ENCODE measurements around the gene TAF4B.

Gene TAF4B

DNA sequence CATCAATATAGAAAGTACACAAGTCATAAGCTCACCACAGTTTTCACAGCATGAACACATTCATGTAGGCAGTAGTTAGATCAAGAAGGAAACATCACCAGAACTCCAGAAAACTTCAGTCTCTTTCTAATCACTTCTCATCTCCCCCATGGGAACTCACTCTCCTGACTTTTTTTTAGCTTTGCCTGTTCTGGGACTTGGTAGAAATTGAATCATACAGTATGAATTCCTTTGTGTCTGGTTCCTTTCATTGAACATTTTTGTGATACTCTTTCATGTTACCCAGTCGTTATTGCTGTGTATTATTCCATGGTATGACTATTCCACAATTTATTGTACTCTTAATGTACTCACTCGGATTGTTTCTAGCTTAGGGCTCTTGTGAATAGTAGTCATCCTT is 160.2 kb downstream of the TAF4B start:
- no peak for DNase-seq

GRCh38 chr18:26394047-26394654 is 167.9 kb downstream of the TAF4B start:
- no peak for DNase-seq

- DNase-seq = no peak
These were observed 170.8 kb downstream of the TAF4B start for GRCh38 chr18:26397019-26397418.

- no peak for DNase-seq
These were observed 177.2 kb downstream of the TAF4B start for GRCh38 chr18:26403491-26403890.

DNA sequence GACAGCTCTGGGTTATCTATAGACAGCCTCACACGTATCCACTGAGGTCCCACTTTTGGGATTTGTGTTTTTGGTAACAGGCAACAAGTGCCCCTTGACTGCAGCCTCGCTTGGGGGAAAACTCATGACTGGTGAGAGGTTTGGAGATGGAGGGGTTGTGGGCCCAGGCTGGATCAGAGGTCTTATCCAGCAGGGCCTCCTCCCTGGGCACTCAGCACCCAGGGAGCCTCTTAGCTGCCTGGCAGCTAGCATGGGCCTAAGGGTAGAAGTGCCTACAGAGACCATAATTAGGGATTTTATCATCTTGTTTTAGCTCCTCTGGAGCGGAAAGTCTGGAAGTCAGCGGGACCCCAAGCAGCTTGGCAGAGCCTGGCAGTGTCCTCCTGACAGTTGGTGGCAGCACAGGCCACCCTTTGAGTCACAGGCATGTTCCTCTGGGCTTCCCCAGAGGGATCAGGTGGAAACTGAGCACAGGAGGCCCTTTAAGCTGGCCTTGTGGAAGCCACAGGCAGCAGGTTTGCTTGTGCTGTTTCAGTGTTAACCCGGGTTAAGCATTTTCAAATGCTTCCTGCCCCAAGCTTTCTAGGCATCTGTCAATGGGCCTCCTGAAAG is 179.1 kb downstream of the TAF4B start:
- no peak for DNase-seq

DNA sequence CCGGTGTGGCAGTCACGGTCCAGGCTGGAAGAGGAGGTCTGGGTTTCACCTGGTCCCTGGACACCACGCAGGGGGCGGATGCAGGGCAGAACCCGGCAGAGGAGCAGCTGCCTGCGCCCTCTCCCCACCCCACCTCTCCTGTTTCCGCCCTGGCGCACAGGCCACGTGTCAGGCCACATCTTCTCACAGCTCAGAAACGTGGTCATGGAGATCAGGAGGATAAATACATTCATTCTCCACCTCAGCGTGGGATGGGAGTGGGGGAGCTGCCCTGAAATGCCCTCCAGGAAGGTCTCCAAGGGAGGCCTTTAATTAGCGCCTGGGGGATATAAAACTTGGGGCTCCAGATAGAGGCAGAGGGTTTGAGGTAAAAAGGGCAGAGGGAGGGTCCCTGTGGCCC is 180.1 kb downstream of the TAF4B start:
- no peak for DNase-seq

GRCh38 chr18:26406854-26407517 is 180.7 kb downstream of the TAF4B start:
- no peak for DNase-seq

DNA sequence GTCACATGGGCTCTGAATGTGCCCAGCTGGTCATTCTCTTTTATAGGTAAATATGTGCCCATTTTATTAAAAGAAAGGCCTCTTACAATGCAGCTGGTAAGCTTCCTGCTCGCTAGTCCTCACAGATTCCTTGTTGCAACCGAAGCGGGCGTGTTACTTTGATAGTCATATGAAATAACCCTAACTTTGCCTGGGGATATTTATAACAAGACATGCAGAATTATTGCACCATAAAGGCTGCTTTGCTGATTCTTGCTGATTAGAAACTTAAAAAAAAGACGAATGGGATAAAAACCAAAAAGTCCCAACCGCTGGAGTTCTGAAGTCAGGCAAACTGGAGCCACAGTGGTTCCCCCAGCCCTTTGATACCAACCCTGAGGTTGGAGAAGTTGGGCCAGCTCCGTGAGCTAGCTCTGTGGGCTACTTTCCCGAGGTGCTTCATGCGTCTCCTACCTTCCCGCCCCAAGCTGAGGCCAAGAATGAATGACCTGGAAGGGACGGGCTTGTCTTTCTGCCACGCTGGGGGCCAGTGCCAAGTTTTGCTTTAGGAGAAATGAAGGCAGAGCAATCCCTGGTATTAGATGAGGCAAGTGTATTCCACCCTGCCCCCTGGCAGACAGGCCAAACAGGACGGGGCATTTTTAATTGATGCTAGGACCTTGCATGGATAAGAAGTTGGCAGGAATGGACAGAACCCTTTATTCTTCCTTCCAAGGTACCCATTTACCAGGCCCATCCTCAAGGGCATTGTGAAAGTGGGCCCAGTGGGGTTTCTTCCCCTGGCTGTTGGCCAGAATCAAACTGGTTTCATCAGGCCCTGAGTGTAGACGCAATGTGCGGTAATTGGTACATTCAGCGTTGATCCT is 181.7 kb downstream of the TAF4B start:
- DNase-seq = no peak

DNA sequence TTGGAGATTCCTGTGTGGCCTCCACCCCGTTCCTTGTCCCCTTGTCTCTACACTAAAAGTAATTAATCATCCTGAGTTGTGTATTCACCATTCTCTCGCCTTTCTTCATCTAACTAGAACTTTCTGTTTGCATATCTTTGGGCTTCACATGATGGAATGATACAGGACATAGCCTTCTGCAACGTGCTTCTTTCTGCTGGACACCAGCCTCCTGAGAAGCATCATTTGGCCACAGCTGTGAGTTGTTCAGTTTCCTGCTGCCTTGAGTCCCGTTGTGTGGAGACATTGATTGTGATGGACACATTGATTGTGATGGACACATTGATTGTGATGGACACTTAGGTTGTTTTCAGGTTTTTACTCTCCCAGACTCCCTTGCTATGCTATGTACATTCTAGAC is 182.8 kb downstream of the TAF4B start:
- DNase-seq = no peak

- DNase-seq = no peak
These were observed 188.7 kb downstream of the TAF4B start for GRCh38 chr18:26414901-26415440.

GRCh38 chr18:26415631-26416030 is 189.4 kb downstream of the TAF4B start:
- DNase-seq = no peak

- no peak for DNase-seq
These were observed 190.5 kb downstream of the TAF4B start for GRCh38 chr18:26416652-26417150.

DNA sequence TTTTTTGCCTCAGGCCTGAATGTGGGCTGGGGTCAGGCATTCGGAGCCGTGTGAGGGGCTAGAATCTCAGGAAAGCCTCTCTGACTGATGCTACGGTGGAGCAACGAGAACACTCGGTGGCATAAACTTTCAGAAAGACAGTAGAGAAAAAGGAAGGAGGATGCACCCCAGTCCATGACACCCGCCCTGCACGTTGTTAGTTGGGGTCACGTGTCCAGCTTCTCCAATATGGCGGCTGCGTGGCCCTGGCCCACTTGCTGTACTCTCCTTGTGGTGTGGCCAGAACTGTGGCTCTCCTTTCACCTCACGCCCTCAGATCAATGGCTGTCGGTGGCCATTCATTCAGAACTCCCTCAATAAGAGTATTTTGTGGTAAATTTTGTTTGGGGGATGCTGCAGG is 190.9 kb downstream of the TAF4B start:
- DNase-seq = no peak

- no peak for DNase-seq
These were observed 192.0 kb downstream of the TAF4B start for GRCh38 chr18:26418225-26418624.

GRCh38 chr18:26419746-26420145 is 193.5 kb downstream of the TAF4B start:
- no peak for DNase-seq

- DNase-seq = no peak
These were observed 195.3 kb downstream of the TAF4B start for GRCh38 chr18:26421503-26421902.

DNA sequence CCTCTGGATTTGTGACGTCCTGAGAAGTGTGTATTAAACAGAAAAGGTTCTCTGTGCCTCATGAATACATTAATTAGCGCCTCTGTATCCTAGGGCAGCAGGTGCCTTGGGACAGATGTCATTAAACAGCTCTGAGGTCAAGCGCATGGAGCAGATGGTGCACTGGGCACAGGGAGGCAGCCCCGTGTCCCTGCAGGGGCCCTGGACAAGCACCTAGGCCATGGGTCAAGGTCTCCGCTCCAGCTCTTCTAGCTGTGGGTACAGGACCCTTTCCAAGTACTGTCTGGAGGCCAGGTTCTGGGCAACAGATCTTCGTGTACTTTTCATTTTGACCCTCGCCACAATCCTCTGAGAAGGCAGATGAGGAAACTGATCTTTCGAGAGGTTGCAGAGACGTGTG is 195.7 kb downstream of the TAF4B start:
- DNase-seq = no peak

DNA sequence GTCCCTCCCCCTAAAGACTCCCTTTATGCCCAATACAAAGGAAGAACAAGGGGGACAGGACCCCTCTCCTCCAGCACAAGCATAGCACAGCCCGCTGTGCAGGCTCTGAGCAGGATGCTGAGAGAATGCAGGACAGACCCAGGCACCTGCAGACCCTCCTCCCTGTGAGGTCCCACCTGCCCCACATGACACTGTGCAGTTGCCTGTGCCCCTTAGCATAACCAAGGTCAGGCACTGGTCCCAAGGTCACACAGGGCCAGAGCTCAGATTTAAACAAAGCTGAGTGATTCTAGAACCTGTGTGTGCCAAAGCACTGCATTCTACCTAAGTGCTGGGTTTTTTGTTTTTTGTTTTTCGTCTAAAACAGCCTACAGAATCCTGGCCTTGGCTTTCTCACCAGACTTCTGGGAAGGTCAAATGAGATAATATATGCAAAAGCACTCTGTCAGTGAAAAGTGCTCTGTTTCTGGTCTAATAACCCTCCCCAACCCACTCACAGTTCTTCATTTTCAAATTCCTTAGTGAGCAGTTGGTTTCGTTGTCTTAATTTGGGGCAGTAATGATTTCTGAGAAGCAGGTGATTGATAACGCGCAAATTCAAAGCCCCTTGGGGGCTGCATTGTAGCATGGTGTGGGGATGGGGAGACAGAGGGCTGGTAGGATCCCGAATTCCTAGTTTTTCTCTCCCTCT is 196.4 kb downstream of the TAF4B start:
- no peak for DNase-seq

DNA sequence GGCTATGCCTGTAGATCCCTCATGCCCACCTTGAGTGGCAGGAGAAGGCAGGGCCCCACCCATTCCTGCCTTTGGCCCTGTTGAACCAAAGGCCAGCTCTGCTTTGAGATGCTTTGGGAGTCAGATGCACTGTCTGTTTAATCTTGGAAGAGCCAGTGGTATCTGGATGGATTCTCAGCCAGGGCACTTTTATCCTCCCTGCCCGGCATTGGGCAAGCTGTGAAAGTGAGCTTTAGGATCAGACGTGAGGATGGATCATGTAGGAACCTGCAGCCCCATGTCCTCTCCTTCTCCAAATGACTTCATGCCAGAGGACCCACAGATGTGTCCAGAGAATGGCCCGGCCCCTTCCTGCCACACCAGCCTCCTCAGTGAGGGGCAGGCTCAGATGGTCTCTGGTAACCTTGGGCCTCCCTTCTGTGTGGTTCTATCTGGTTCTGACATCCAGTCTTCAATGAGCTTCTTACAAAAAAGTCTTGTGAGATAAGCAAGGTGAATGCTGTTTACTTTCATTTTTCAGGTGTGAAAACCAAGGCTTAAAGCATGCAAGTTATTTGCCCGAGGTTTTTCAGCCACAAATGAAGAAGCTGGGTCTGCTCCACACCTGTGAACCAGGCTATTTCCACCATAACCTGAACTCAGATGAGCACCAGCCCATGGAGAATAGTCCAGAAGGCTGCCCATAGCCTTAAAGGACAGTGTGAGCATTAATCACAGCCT is 198.3 kb downstream of the TAF4B start:
- DNase-seq = no peak

DNA sequence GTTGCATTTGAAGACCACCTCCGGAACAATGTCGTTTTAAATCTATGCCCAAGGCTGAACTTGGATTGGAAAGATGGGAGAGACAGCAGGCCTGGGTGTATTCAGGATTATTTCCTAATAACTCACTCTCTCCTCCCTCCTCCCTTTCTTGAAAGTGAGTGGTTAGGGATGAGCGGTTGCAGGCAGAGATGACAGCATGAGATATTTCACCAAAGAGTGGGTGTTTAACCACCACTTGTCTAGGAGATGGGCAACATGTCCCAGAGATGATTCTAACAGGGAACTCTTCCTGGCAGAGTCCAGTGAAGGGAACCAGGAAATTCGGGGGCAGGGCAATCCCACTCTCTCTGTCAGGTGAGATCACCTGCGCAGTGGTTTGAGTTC is 198.9 kb downstream of the TAF4B start:
- DNase-seq = no peak

DNA sequence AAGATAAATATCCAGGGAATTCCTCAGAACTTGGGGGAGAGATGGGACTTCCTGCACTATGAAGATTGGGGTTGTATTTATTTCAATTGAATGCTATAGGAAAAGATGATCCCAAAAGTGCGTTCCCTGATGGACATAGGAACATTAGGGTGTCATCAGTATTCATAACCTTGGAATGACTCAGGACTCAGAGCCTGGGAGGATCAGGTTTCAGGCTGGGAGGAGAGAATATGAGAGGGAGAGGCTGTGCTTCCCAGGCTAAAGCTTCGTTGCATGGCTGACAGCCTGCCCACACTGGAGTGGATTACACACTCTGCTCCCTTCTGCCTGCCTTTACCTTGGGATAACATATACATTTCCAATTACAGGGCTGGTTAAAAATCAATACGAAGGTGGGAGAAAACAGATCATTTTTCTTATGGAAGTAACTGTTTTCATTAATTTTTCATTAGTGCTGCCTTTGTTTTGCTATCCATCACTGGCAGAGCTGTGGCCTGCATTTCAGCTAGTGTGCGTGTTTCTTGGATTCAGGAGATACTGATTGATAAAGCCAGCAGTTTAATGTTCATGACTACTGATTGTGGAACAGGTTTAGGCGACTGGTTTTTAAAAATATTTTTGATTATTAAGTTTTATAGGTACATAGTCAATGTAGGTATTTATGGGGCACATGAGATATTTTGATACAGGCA is 203.4 kb downstream of the TAF4B start:
- DNase-seq = no peak
